ENCODE results near the gene RGS7BP.

The RGS7BP gene

DNA sequence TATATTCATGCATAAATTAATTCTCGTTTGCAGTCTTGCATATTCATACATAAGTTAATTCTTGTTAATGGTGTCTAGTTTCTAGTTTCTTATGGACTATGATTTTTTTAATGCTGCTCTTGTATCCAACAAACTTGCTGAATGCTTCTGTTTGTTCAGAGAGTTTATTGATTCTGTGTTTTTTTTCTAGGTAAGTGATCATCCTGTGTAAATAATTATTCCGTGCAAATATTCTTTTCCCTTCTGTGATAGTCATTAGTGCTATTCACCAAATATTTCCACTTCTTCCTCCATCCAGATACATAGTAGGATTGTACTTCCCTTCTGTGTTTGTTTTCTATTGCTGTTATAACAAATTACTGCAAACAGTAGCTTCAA is 148.7 kb downstream of the RGS7BP start:
- H4K20me1 ChIP-seq (ENCODE audit: low read depth, low read length) = no peaks in the 10 kb centered on the region
- H3K4me2 ChIP-seq (ENCODE audit: low read depth, low read length, poor library complexity, severe bottlenecking) = no peak overlapping the region
- TF ChIP-seq, protein P1, sequence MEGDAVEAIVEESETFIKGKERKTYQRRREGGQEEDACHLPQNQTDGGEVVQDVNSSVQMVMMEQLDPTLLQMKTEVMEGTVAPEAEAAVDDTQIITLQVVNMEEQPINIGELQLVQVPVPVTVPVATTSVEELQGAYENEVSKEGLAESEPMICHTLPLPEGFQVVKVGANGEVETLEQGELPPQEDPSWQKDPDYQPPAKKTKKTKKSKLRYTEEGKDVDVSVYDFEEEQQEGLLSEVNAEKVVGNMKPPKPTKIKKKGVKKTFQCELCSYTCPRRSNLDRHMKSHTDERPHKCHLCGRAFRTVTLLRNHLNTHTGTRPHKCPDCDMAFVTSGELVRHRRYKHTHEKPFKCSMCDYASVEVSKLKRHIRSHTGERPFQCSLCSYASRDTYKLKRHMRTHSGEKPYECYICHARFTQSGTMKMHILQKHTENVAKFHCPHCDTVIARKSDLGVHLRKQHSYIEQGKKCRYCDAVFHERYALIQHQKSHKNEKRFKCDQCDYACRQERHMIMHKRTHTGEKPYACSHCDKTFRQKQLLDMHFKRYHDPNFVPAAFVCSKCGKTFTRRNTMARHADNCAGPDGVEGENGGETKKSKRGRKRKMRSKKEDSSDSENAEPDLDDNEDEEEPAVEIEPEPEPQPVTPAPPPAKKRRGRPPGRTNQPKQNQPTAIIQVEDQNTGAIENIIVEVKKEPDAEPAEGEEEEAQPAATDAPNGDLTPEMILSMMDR (IDR thresholded peaks at IDR 0.05; ENCODE audit: insufficient read depth, low read length, poor library complexity, severe bottlenecking) = no peak
- no peak for TF ChIP-seq EZH2phosphoT487 (conservative IDR thresholded peaks at IDR 0.05; ENCODE audit: low read length)
- no peaks in the 10 kb centered on the region for H3K9me3 ChIP-seq (ENCODE audit: insufficient read depth, low read length)
- H3K27ac ChIP-seq (ENCODE audit: low read depth, low read length) = no peak overlapping the region
- no peak overlapping the region for H3K9ac ChIP-seq (ENCODE audit: low read length)
- H2AFZ ChIP-seq (ENCODE audit: low read depth, low read length, severe bottlenecking) = no peak overlapping the region
- no peaks in the 10 kb centered on the region for H3K79me2 ChIP-seq (ENCODE audit: insufficient read depth, low read length)
- H3K9me2 ChIP-seq (replicated peaks; ENCODE audit: insufficient read depth, low read length) = no peaks in the 10 kb centered on the region; the same call in 1 of the 2 replicates
- no peak overlapping the region for H3K4me3 ChIP-seq (ENCODE audit: insufficient read depth, low read length, poor library complexity, severe bottlenecking)
- H3K36me3 ChIP-seq (ENCODE audit: low read length) = no peaks in the 10 kb centered on the region
- no peaks in the 10 kb centered on the region for H3F3A ChIP-seq (ENCODE audit: insufficient read depth)
- H3K27me3 ChIP-seq (ENCODE audit: low read length) = no peaks in the 10 kb centered on the region

DNA sequence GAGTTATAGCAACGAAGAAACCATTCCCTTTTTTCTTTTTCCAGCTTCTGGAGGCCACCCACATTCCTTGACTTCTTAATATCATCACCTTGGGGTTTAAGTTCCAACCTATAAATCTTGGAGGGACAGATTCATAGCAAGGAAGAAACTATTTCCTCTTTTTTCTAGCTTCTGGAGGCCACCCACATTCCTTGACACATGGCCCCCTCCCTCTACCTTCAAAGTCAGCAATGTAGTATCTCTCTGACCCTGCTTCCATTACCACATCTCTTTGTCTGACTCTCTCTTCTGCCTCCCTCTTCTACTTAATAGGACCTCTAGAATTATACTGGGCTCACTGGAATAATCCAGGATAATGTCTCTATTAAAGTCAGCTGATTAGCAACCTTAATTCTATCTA is 149.8 kb downstream of the RGS7BP start:
- Histone ChIP-seq H3K27ac (ENCODE audit: low read depth, low read length) (no peak overlapping the region), H3K36me3 (ENCODE audit: low read length) (no peaks in the 10 kb centered on the region), H3K79me2 (ENCODE audit: insufficient read depth, low read length) (no peaks in the 10 kb centered on the region), H3K4me3 (ENCODE audit: insufficient read depth, low read length, poor library complexity, severe bottlenecking) (no peak overlapping the region), H3K9ac (ENCODE audit: low read length) (no peak overlapping the region), H3K9me2 (replicated peaks; ENCODE audit: insufficient read depth, low read length) (no peaks in the 10 kb centered on the region; the same call in 1 of the 2 replicates), H2AFZ (ENCODE audit: low read depth, low read length, severe bottlenecking) (no peak overlapping the region), H3K9me3 (ENCODE audit: insufficient read depth, low read length) (no peaks in the 10 kb centered on the region), H3F3A (ENCODE audit: insufficient read depth) (no peaks in the 10 kb centered on the region), H3K4me2 (ENCODE audit: low read depth, low read length, poor library complexity, severe bottlenecking) (no peak overlapping the region), H3K27me3 (ENCODE audit: low read length) (no peaks in the 10 kb centered on the region), H4K20me1 (ENCODE audit: low read depth, low read length) (no peaks in the 10 kb centered on the region)
- TF ChIP-seq, protein P1 (IDR thresholded peaks at IDR 0.05; ENCODE audit: insufficient read depth, low read length, poor library complexity, severe bottlenecking) = no peak
- no peak for TF ChIP-seq EZH2phosphoT487 (conservative IDR thresholded peaks at IDR 0.05; ENCODE audit: low read length)

DNA sequence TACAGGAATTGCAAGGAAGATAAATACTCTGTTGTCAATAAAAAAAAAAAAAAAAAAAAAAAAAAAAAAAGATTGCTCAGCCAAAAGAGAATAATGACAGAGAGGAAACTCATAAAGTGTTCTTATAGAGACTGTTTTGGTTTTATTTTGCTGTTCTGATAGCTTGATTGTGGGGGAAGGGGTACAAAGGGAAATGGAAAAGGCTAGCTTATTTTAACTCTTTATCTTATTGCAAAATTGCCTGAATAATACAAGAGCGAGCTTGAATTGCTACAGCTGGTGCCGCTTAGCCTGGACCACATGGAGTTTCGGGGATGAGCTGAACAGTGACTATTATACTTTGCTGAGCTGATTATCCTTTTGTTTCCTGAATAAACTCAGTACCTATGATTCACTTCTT is 153.5 kb downstream of the RGS7BP start:
- H4K20me1 ChIP-seq (ENCODE audit: low read depth, low read length) = no peaks in the 10 kb centered on the region
- H3K36me3 ChIP-seq (ENCODE audit: low read length) = no peaks in the 10 kb centered on the region
- no peak overlapping the region for H3K27ac ChIP-seq (ENCODE audit: low read depth, low read length)
- no peaks in the 10 kb centered on the region for H3K27me3 ChIP-seq (ENCODE audit: low read length)
- H3F3A ChIP-seq (ENCODE audit: insufficient read depth) = no peaks in the 10 kb centered on the region
- H3K9me2 ChIP-seq (replicated peaks; ENCODE audit: insufficient read depth, low read length) = no peaks in the 10 kb centered on the region; the same call in 1 of the 2 replicates
- no peak overlapping the region for H3K9ac ChIP-seq (ENCODE audit: low read length)
- H3K9me3 ChIP-seq (ENCODE audit: insufficient read depth, low read length) = no peaks in the 10 kb centered on the region
- H2AFZ ChIP-seq (ENCODE audit: low read depth, low read length, severe bottlenecking) = no peak overlapping the region
- H3K4me3 ChIP-seq (ENCODE audit: insufficient read depth, low read length, poor library complexity, severe bottlenecking) = no peak overlapping the region
- H3K4me2 ChIP-seq (ENCODE audit: low read depth, low read length, poor library complexity, severe bottlenecking) = no peak overlapping the region
- H3K79me2 ChIP-seq (ENCODE audit: insufficient read depth, low read length) = no peaks in the 10 kb centered on the region
- no peak for TF ChIP-seq EZH2phosphoT487 (conservative IDR thresholded peaks at IDR 0.05; ENCODE audit: low read length)
- TF ChIP-seq, protein P1 (IDR thresholded peaks at IDR 0.05; ENCODE audit: insufficient read depth, low read length, poor library complexity, severe bottlenecking) = no peak
